Liver (tissue), 9 donors: ENCODE measurements around the gene CYP2J2. TPM values are rescaled to one million over a fixed set of nuclear protein-coding genes. Genes with fewer than 3 reads are reported as not detected.

ENCODE experiments used
- DNase-seq: peaks from one replicate; pipeline ENCODE4 v3.0.0-alpha.2; 2017; ENCODE audit warnings: low spot score
- H3K27ac ChIP-seq, 2 donors: one replicate each; pipeline ENCODE4 v1.7.0; 2013; ENCODE audit warnings: inconsistent platforms in 2 of 2, low read length in 2 of 2, control low read depth in 1 of 2, low read depth in 1 of 2, mild to moderate bottlenecking in 1 of 2
- H3K27me3 ChIP-seq, 4 donors: one replicate each; pipeline versions ENCODE4 v1.6.1 to v1.7.0; 2013; ENCODE audit warnings: low read length in 3 of 4, inconsistent platforms in 1 of 4, mild to moderate bottlenecking in 1 of 4, moderate library complexity in 1 of 4; ENCODE audit not compliant: control insufficient read depth in 4 of 4, insufficient read depth in 4 of 4
- H3K36me3 ChIP-seq, 4 donors: one replicate each; pipeline versions ENCODE4 v1.6.1 to v1.7.0; 2013; ENCODE audit warnings: low read length in 3 of 4, mild to moderate bottlenecking in 3 of 4, low read depth in 1 of 4, moderate library complexity in 1 of 4; ENCODE audit not compliant: control insufficient read depth in 4 of 4, insufficient read depth in 3 of 4
- H3K4me1 ChIP-seq, 4 donors: one replicate each; pipeline versions ENCODE4 v1.6.1 to v1.7.0; 2013; ENCODE audit warnings: low read length in 3 of 4, mild to moderate bottlenecking in 3 of 4, moderate library complexity in 1 of 4; ENCODE audit not compliant: control insufficient read depth in 4 of 4, insufficient read depth in 4 of 4
- H3K4me3 ChIP-seq, 3 donors: one replicate each; pipeline versions ENCODE4 v1.6.1 to v1.7.0; 2013; ENCODE audit warnings: low read length in 3 of 3, control low read depth in 1 of 3, low read depth in 1 of 3, mild to moderate bottlenecking in 1 of 3
- H3K9ac ChIP-seq, 2 donors: one replicate each; pipeline ENCODE4 v1.7.0; 2013; ENCODE audit warnings: low read length in 2 of 2, mild to moderate bottlenecking in 2 of 2, moderate library complexity in 2 of 2, control low read depth in 1 of 2, low read depth in 1 of 2
- H3K9me3 ChIP-seq, 4 donors: one replicate each; pipeline versions ENCODE4 v1.6.1 to v1.7.0; 2013; ENCODE audit warnings: low read length in 3 of 4; ENCODE audit not compliant: control insufficient read depth in 4 of 4
- ATF3 ChIP-seq: IDR thresholded peaks from 2 replicates; pipeline ENCODE4 v1.6.1; 2016; ENCODE audit warnings: antibody characterized with exemption
- CTCF ChIP-seq: fragments of 150-350 bp; IDR thresholded peaks from 2 replicates; pipeline ENCODE4 v1.5.1; 2017; ENCODE audit warnings: improper control_type of control experiment, low read depth, low read length; ENCODE audit not compliant: missing input control
- GABPA ChIP-seq, 2 donors: IDR thresholded peaks in 1 of 2; conservative IDR thresholded peaks in 1 of 2; 2 replicates each; pipeline ENCODE4 v1.6.1; 2016; ENCODE audit warnings: antibody characterized with exemption in 2 of 2, mild to moderate bottlenecking in 1 of 2, moderate library complexity in 1 of 2
- HNF4A ChIP-seq, 2 donors: conservative IDR thresholded peaks; 2 replicates each; pipeline ENCODE4 v1.6.1; 2016; ENCODE audit warnings: antibody characterized with exemption in 2 of 2, mild to moderate bottlenecking in 2 of 2
- HNF4G ChIP-seq: IDR thresholded peaks from 2 replicates; pipeline ENCODE4 v1.6.1; 2016; ENCODE audit warnings: antibody characterized with exemption
- JUND ChIP-seq, 2 donors: IDR thresholded peaks; 2 replicates each; pipeline ENCODE4 v1.6.1; 2016; ENCODE audit warnings: antibody characterized with exemption in 2 of 2
- MAX ChIP-seq: IDR thresholded peaks from 2 replicates; pipeline ENCODE4 v1.6.1; 2016; ENCODE audit warnings: antibody characterized with exemption
- NR2F2 ChIP-seq: IDR thresholded peaks from 2 replicates; pipeline ENCODE4 v1.6.1; 2016; ENCODE audit warnings: antibody characterized with exemption
- RAD21 ChIP-seq, 2 donors: IDR thresholded peaks; 2 replicates each; pipeline ENCODE4 v1.6.1; 2016; ENCODE audit warnings: antibody characterized with exemption in 2 of 2, mild to moderate bottlenecking in 2 of 2
- REST ChIP-seq: IDR thresholded peaks from 2 replicates; pipeline ENCODE4 v1.6.1; 2016; ENCODE audit warnings: antibody characterized with exemption, mild to moderate bottlenecking
- RXRA ChIP-seq, 2 donors: IDR thresholded peaks; 2 replicates each; pipeline ENCODE4 v1.6.1; 2017 to 2018; ENCODE audit warnings: antibody characterized with exemption in 2 of 2, mild to moderate bottlenecking in 1 of 2
- TAF1 ChIP-seq: conservative IDR thresholded peaks from 2 replicates; pipeline ENCODE4 v1.6.1; 2016; ENCODE audit warnings: antibody characterized with exemption, mild to moderate bottlenecking
- WGBS: extraction: QIAGEN DNeasy Blood & Tissue Kit; methylation state at CpG from one replicate; pipeline ENCODE4 v1.1.7; 2013; 5-methylcytosine and 5-hydroxymethylcytosine counted together
- polyA plus RNA-seq, 2 donors: library from polyadenylated mRNA; stranded (reverse) in 1 of 2; unstranded in 1 of 2; fragments of 200-250 nt in 1 of 2; fragments of >200 nt in 1 of 2; fragmentation: Nextera tagmentation in 1 of 2; extraction: Ambion mirVana in 1 of 2; gene quantifications; one replicate each; pipeline versions ENCODE4 v1.2.1 to v1.2.3, GENCODE V29; 2013 to 2015
- total RNA-seq, 2 donors: library from RNA; depleted of rRNA; stranded (reverse); fragments of >200 nt; gene quantifications; one replicate each; pipeline ENCODE4 v1.2.3, GENCODE V29; 2014
- donor health status: healthy.
- donor health status: healthy.
- donor health status: healthy.
- donor health status: healthy.
- donor health status: healthy.

The CYP2J2 gene
- total and polyA plus RNA-seq, 4 donors, result 29.4 to 77.9 (median 58.9) TPM

- TF ChIP-seq TAF1 (no peak), NR2F2 (no peak), GABPA (IDR thresholded peaks at IDR 0.05 in 1 of 2, conservative IDR thresholded peaks at IDR 0.05 in 1 of 2) (no peak), RAD21 (IDR thresholded peaks at IDR 0.05) (no peak), HNF4A (conservative IDR thresholded peaks at IDR 0.05) (no peak), HNF4G (no peak), REST (no peak)
- Histone ChIP-seq H3K36me3 (peaks cover 1 to 22% (median 15%) of the 10 kb centered on the region in 4 donors), H3K27ac (no peak overlapping the region), H3K9me3 (no peaks in the 10 kb centered on the region), H3K27me3 (no peaks in the 10 kb centered on the region), H3K4me1 (peaks cover 4 to 39% (median 12%) of the 10 kb centered on the region in 4 donors), H3K9ac (no peak overlapping the region), H3K4me3 (no peak overlapping the region)
- no peak for DNase-seq
- 83% methylated on average over 2 of the region's 2 CpGs for WGBS
Observed at GRCh38 chr1:59906931-59907330, 19.6 kb downstream of the CYP2J2 start.

GRCh38 chr1:59903141-59903754 lies 23.3 kb downstream of the CYP2J2 start:
- H3K27ac ChIP-seq, result peak overlapping the region in 1 of 2 donors; percentile 32
- no peaks in the 10 kb centered on the region for H3K9me3 ChIP-seq
- H3K4me3 ChIP-seq, result no peak overlapping the region
- H3K4me1 ChIP-seq, result peaks cover 0 to 25% (median 4%) of the 10 kb centered on the region in 4 donors
- H3K36me3 ChIP-seq, result peaks cover 0 to 19% (median 15%) of the 10 kb centered on the region in 4 donors
- DNase-seq, result no peak
- TF ChIP-seq HNF4G (peak; percentile 25), JUND (IDR thresholded peaks at IDR 0.05) (peak in 1 of 2 donors; percentile 16), RAD21 (IDR thresholded peaks at IDR 0.05) (peak; percentile 92 to 98), GABPA (IDR thresholded peaks at IDR 0.05 in 1 of 2, conservative IDR thresholded peaks at IDR 0.05 in 1 of 2) (no peak), RXRA (IDR thresholded peaks at IDR 0.05) (peak in 1 of 2 donors; percentile 40), MAX (no peak), ATF3 (no peak), HNF4A (conservative IDR thresholded peaks at IDR 0.05) (peak; percentile 12 to 39), CTCF (peak; percentile 69)
- no peaks in the 10 kb centered on the region for H3K27me3 ChIP-seq
- 26% methylated on average over 9 of the region's 9 CpGs for WGBS
- peak overlapping the region in 1 of 2 donors; percentile 49 for H3K9ac ChIP-seq
